HG03378 (cell line): ENCODE data around the gene OR1E1.
"Not testable (repeated sequence)": the region's sequence is repeated elsewhere in the genome, so short reads cannot be mapped to it uniquely, and the experiment has no call there.

Source experiments
- ATAC-seq: cut with Tn5 transposase; IDR thresholded peaks from one replicate; pipeline ENCODE4 v1.9.1; 2021; ENCODE audit warnings: mild to moderate bottlenecking, moderate library complexity; ENCODE audit not compliant: unreplicated experiment

OR1E1 gene

GRCh38 chr17:3398310-3398709 lies at the start of gene OR1E1:
Gene OR1E1 (minus strand): TSS chr17:3398410. CDS start chr17:3398410, 0 bp downstream.
- ATAC-seq: no peak

GRCh38 chr17:3447625-3448024 lies 49.4 kb upstream of the OR1E1 start:
- no peak for ATAC-seq

- ATAC-seq: no peak
Measured at GRCh38 chr17:3440451-3440850, 42.2 kb upstream of the OR1E1 start.

GRCh38 chr17:3438368-3438767 lies 40.2 kb upstream of the OR1E1 start:
- ATAC-seq: no peak

- ATAC-seq: no peak
Measured at GRCh38 chr17:3433741-3434140, 35.5 kb upstream of the OR1E1 start, which contains the start of gene OR1E2. Gene OR1E2 (minus strand): TSS chr17:3433841. CDS start chr17:3433841, 0 bp downstream.

- not testable (repeated sequence) for ATAC-seq
Measured at GRCh38 chr17:3433215-3433614, 35.0 kb upstream of the OR1E1 start.

- ATAC-seq: no peak
Measured at GRCh38 chr17:3418222-3418621, 20.0 kb upstream of the OR1E1 start.

- no peak for ATAC-seq
Measured at GRCh38 chr17:3415610-3416009, 17.4 kb upstream of the OR1E1 start.

GRCh38 chr17:3412216-3412615 lies 14.0 kb upstream of the OR1E1 start:
- ATAC-seq: not testable (repeated sequence)

- ATAC-seq: no peak
Measured at GRCh38 chr17:3411070-3411469, 12.9 kb upstream of the OR1E1 start, which contains the start of gene OR3A3. Gene OR3A3 (plus strand): TSS chr17:3411370.

GRCh38 chr17:3403856-3404255 lies 5.6 kb upstream of the OR1E1 start:
- not testable (repeated sequence) for ATAC-seq

- ATAC-seq: no peak
Measured at GRCh38 chr17:3401786-3402185, 3.6 kb upstream of the OR1E1 start.

GRCh38 chr17:3400055-3400454 lies 1.8 kb upstream of the OR1E1 start:
- no peak for ATAC-seq

GRCh38 chr17:3397801-3398200 lies 409 bp downstream of the OR1E1 start:
- ATAC-seq: not testable (repeated sequence)

GRCh38 chr17:3389791-3390190 lies 8.4 kb downstream of the OR1E1 start:
- no peak for ATAC-seq

- ATAC-seq: no peak
Measured at GRCh38 chr17:3385869-3386816, 12.1 kb downstream of the OR1E1 start, which contains the start of gene OR3A2. Gene OR3A2 (minus strand): TSS chr17:3386308.

GRCh38 chr17:3381957-3382356 lies 16.3 kb downstream of the OR1E1 start:
- ATAC-seq: no peak

- ATAC-seq: no peak
Measured at GRCh38 chr17:3378321-3378720, 19.9 kb downstream of the OR1E1 start.

GRCh38 chr17:3371167-3371566 lies 27.0 kb downstream of the OR1E1 start:
- ATAC-seq: not testable (repeated sequence)
